GM21786 (cell line): Measurements from ENCODE around the gene CCDC197.
A peak's percentile ranks its signal among the peaks of the same experiment; 100 is the strongest.

Experiments used
- ATAC-seq: cut with Tn5 transposase; IDR thresholded peaks from one replicate; pipeline ENCODE4 v1.9.1; 2021; ENCODE audit not compliant: unreplicated experiment

Gene CCDC197

DNA sequence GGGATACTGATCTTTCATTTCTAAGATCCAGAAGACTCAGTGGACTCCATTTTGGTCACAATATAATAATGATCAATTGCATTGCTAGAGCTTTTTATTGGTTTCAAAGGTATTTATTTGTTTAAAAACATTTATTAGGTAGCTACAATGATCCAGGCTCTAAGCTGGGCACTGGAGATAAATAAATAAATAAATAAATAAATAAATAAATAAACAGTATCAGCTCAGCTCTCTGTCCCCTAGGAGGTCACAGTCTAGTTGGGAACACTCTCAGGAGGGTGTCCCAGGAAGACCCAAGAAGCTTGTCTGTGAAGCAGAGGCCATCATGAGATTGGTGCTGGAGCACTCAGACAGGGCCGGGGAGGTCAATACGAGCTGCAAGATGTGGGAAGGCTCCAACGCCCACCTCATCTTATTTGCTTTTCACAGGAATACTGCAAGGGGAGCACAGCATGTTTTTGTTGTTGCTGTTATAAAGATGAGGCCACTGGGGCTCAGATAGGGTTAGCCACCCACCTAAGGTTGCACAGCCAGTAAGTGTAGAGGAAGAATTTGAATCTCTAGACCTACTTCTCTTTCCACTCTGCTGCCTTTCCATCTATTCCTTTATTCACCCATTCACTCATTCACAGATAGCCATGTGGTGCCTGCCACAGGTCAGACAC lies 36.2 kb upstream of the CCDC197 start:
- ATAC-seq, result no peak

DNA sequence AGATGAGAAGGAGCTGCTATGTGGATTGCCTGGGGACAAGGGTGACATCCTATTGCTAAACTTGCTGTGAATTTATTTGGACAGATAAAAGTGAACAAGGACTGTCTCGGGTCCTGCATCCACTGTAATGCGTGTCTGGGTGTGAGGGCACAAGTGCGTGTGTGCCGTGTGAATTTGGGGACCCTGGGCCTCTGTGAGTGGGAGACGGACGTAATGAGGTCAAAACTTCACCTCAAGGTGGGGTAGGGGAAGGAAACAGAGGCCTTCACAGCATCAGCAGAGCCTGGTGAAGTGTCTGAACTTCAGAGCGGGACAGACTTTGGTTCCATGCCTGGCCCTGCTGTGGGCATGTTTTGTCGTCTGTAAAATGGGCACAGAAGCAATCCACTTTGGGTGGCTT lies 35.5 kb upstream of the CCDC197 start:
- no peak for ATAC-seq

DNA sequence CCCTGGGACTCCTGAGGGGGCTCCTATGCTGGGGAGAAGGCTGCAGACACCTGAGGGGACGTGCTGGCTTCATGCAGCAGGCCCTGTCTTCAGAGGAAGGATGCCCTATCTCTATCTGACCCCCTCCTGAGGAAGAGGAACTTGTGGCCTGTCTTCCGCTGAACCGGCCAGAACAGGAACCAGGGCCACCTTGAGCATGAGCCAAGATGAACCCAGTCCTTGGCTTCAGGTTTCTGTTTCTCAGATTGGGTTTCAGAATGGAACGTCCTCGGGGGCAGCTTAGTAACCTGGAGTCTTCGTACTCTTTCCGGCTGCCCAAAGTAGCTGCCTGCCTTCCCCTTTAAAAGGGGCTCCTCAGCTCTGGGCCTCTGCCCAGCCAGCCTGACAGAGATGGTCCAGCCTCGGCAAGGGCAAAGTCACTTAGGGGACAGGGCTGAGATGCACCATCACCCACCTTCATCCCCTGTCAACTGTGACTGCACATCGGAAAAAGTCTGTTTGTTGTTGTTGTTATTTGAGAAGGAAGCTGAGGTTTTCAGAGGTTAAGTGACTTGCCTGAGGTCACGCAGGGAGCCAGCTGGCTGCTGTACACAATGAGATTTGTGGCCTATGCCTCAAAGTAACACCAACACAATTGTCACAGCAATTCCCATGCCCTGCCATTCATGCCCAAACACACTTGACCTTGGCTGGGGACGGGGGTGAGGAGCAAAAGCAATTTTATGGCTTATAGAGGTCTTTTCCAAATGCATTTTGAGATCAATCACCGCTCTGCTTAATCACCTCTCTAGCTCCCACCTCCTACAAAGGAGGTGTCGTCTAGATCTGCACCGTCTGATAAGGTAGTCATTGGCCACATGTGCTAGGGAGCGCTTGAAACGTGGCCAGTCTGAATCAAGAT lies 34.1 kb upstream of the CCDC197 start:
- peak; percentile 59 for ATAC-seq

DNA sequence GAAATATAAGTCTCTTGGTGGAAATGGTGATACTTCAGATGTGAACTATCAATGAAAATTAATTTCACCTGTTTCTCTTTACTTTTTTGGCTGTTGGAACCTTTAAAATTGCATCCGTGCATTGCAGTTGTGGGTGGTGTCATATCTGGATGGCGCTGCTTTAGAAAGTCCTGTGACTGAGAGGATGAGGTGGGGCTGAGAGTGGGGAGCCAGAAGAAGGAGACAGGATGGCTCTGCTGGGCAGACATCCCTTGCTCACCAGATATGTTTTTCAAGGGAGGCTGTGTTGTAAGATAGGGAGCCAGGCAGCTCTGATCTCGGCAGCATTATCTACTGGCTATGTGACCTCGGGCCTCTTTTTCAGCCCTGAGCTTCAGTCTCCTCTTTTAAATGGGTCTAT lies 33.4 kb upstream of the CCDC197 start:
- no peak for ATAC-seq

DNA sequence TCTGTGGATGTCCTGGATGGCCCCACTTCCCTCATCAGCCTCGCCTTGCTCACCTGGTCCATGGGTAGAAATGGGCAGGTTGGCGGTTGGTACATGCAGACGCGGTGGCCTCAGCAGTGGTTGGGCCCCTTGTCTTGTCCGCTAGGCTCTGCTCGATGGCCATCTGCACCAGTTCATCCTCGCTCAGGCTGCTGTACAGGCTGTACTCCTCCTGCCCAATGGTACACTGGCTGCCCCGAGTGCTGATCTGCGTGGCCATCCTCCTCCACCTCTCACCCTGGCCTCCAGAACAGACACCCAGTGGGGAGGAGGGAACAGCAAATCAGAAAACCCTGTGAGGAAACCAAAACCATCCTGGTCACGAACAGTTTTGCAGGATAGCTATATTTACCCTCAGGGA lies 32.8 kb upstream of the CCDC197 start:
- no peak for ATAC-seq

DNA sequence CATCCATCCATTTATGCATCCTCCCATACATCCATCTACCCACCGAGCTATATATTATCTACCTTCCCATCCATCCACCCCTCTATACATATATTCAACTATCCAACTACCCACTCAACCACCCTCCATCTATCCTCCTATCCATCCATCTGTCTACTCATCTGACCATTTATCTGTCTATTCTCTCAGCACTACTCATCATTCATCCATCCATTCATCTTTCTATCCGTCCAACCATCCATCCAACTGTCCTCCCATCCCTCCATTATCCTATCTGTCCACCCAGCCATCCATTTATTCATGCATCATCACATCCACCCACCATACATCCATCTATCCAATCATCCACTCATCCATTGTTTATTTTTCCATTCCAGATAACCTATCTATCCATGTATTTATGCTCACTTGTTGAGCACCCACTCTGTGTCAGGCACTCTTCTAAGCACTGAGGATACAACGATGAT lies 32.2 kb upstream of the CCDC197 start:
- no peak for ATAC-seq

DNA sequence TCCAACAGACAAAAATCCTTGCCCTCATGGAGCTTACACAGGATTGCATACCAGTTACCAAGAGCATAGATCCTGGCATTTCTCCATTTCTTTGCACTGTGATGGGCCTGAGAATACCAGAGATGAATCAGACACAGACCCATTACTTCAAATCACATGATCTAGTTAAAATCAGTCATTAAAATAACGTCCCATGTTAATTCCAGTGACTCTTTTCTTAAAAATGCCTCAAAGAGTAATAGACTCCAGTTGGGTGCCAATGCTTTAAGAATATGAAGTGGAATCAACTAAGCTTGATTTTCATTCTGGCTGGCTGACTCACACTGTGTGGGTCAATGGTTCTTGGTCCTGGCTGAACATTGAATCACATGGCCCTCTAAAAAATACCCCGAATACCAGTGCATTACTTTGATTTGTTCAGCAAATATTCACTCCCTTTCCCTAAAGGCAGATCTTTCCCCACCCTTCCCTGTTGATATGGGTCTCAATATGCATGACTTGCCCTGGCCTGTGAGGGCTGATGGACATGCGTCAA lies 31.7 kb upstream of the CCDC197 start:
- ATAC-seq, result no peak

DNA sequence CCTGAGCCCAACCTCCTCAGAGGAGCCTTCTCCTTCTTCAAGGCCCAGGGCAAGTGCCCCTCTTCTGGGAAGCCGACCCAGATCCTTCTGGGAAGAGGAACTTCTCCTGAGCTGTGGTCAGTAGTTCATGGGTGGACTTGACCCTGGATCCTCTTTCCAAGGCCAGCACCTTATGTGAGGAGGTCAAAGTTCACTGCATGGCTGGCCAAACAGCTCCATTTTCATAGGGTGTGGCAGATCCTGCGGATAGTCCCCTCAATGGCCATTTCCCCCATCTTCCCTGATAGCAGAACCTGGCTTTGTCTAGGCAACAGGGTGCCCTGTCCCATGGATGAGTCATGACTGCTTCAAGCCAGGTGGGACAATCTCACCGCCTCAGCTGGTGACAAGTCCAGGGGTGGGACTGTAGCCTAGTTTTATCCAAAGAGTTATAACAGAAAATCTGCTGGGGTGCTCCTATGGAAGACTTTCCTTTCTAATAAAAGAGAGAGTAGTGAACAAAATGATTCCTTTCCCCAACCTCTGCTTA lies 31.1 kb upstream of the CCDC197 start:
- ATAC-seq, result no peak

DNA sequence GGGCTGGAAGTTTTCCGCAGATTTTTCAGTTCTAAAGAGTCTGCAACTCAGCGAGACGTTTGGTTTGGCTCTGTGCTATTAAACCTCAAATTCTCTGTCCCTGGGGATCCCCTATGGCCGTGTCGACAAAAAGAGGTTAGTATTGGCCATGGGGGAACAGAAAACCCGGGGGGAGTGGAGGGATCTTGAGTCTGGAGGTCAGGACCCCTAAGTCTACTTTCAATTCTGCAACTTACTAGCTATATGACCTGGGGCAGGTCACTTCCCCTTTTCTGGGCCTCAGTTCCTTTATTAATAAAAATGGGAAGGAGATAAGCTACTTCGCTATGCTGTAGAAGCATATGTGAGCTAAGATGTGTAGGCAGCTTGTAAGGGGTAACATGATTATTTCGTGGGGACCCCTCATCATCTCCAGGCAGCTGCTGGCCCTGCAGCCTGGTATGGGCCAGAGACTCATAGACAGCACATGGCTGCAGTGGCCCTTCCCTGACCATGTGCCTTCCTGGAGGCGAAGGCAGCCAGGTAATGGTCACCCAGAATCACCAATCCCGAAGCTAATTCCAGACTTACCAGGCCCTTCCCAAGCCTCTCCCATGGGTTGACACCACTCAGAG lies 29.4 kb upstream of the CCDC197 start:
- ATAC-seq, result peak; percentile 40

DNA sequence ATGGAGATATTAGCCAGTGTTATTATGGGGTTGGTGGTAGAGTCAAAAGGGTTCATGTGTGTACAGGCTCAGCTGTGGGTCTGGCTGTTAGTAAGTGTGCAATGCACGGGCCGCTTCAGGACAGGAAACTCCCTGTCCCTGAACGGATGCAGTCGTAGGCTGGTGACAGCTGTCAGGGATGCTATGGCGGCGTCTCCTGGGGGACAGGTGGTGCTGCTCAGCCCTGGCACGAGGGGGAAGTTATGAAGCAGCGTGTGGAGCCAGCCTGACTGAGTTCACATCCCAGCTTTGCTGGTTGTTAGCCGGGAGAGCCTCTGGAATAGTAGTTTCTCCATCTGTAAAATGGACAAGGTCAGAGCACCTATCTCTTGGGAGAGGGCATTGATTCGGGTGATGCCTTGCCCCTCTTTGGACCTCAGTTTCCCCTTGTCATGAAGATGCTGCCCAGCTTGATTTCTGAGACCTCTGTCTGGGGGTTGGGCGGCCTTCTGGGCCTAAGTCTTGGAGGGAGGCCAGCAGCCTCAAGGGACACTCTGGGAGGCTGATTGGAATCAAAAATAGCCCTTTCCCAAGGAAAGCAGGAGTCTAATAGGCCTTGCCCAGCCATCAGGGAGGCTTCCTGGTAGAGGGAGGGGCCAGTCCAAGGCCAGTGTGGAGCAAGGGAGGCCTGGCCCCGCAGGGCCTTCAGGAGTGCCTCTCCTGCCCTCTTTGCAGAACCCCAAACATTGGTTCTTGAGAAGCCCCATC lies 27.8 kb upstream of the CCDC197 start:
- ATAC-seq, result peak; percentile 25

DNA sequence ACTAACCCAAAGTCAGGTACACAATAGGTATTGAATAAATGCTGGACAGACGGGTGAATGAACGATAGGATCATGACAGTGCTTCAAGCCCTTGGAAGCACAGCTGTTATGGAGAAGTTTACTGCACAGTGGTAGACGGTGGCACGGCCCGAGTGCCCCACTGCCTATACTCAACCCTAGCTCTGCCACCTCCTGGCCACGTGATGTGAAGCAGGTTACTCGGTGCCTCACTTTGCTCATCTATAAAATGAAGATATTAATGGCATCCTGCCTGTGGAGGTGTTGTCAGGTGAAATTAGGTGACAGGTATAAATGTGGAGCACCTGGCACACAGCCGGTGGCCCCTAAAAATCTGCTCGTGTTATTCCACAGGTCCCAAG lies 26.5 kb upstream of the CCDC197 start:
- peak; percentile 15 for ATAC-seq

DNA sequence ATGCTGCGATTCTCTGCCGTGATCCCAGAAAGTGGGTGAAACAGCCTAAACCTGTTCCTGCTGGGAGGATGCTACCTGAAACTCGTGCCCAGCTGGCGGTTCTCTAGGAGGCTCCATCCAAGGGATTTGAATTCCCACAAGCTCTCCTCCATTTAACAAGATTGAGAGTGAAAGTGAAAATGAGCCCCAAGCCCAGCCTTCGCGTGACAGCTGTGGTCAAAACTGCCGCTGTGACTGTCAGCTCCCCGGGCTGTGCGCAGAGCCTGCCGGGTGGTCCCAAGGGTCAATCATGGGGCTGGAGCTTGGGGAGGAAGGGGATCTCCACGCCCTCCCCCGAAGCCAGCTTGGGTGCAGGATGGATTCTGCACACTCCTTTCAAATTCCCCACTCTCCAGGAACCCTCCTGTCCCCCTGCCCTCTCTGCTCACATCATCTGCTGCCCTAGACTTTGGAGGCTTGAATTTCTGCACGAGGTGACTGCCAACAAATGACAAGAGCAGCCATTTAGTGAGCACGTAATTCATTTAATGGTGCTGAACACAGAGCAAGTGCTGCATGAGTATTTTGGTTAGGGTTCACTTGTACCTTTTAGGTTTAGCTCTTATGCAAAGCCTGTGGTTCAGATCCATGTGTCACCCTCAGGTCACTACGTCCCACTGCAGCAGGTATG lies 26.0 kb upstream of the CCDC197 start:
- ATAC-seq, result peak; percentile 33

DNA sequence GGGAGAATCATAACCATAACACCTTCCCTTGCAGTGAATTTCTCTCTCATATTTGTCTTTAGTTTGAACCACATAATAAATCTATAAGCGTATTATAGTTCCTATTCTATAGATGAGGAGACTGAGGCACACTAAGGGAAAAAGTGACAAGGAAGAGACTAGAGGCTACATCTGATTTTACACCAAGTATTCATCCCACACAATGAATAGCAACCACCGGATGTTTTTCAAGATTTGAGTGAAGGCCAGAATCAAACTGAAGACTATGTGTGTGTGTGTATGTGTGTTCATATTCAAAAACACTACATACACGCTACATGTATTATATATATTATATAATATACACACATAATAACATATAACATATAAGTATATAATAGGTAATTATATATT lies 25.5 kb upstream of the CCDC197 start:
- no peak for ATAC-seq

DNA sequence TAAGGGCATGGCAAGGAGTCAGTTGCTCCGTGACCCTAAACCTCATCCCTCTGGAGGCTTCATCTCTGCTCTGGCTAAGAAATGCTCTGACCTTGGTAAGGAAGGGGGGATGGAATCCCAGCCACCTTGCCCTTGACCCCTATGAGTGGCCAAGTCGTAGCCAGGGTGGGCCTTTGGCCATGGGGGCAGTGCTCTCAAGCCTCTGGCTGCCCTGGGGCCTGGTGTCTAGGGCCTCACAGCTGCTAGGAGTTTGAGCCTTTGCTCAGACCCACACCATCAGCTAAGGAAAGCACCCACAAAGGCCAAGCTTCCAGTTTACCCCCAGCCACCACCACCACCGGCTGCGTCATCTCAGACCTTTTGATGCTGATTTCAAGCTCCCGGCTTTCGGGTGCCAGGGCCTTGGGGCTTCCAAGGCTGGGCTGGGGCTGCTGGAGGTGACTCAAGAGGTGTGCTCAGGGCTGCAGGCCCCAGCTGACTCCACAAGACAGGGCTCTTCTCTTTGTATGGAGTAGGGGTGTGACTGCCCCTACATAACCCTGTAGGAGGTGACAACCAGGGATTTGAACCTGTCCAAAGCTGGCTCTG lies 24.4 kb upstream of the CCDC197 start:
- ATAC-seq, result no peak

DNA sequence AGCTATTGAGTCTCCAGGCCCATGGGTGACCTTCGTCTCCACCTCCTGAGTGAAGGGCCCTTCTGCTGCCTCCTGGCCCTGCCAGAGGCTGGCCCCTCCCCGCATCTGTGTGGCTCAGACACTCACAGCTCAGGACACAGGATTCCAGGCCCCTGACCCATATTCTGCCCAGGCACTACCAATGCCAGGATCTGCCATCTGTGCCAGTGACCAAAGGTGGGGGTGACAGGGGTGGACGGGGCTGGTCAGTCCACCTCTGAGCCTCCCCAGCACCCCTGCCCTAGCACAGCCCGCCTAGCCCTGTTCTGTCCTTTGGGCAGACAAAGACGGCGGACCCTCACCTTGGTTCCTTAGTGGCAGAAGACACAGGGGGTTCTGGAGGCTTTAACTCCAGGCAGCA lies 23.5 kb upstream of the CCDC197 start:
- ATAC-seq, result no peak

DNA sequence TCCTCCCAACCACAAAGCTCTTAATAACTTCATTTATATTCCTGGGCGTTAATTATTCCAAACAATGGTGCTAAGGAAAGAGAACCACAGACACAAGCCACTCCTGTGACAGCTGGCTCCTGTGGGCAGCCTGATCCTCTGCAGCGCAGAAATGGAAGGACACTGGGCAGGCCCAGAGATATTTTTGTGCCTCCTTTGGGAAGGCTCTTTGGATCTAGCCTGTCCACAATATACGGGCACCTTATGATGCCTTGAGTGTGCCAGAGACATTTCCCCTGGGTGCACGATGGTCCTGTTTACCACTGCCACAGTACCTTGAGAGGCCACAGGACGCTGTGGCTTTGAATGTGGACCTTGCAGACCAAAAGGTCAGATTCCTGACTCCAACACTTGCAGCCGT lies 22.8 kb upstream of the CCDC197 start:
- ATAC-seq, result no peak

DNA sequence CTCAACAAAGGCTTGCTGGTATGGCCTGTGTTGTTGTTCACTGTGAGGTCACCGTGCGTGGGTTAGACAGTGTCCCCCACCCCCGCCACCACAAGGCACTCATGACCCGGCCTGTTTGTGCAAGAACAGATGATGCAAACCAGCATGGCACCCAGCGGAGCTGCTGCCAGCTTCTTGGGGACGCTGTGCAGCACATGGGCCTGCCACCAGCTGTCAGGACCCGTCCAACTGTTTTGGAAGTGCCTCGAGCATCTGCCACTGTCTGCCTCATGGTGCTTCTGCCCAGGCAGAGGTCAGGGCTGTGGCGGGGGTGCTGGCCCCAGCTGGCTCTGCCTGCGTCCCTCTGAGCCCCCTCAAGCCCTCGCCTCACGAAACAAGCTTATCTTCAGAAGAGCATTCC lies 22.3 kb upstream of the CCDC197 start:
- no peak for ATAC-seq

DNA sequence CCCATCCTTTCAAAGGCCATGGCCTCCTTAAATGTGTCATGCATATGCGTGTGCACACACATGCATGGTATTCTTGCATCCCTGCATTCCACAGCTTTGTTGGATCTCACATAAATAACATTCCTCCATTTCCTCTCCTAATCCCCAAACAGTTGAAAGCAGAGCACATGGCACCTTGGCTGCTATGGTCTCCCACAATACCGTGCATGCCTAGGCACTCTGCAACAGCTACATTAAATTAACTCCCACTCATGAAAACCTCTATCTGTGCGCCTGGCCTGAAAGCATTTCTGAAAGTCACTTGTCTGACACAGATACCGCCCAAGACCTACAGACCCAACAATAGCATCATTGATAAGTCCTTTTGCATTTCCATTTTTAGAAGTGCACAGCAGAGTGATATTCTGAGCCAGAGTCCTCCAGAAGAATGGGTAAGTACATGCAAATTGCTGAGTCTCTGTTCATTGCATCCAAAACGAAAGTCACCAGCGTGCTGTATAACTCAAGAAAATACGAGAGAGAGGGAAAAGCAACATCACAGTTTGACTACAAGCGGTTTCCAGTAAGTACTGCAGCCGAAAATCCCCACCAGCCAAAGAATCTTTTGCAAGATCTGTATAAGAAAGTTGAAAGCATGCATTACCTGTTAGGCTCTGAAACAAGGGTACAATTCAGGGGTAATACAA lies 21.2 kb upstream of the CCDC197 start:
- ATAC-seq, result peak; percentile 56

DNA sequence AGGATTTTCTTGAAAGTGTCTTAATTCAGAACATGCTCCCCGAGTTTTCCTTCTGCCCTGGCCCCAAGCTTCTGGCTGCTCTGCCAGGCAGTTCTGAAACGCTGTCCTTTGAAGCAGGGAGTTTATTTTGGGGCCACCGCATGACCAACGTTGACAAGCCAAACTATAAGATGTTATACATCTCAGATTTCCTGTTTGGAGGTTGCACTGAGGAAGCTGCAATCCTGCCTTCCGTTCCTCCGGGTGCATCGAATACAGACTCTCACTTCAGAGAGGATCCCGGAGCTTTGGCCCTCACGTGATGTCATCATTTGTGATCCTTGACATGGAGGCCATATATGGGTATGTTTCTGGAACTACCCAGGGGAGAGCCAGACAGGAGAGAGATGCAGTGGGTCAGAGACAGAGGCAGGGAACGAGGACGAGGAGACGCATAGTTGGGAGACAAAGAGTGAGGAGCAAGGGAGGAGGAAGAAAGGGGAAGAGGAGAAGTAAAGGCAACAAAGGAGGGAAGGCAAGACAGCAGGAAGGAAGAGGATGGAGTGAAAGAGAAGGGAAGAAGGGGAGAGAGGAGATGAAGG lies 20.5 kb upstream of the CCDC197 start, which contains the start of gene ASB2:
Gene ASB2 (minus strand): TSS at position 94 of the 581 bp plus-strand sequence. CDS start 12,031 bp downstream, outside the sequence.
- ATAC-seq, result peak; percentile 8
